ENCODE measurements around the gene TMEM132C.

TMEM132C gene

GRCh38 chr12:128729628-128730121, 462.7 kb downstream of the TMEM132C start:
- no peak for DNase-seq

GRCh38 chr12:128734371-128734770, 467.4 kb downstream of the TMEM132C start:
- DNase-seq: no peak

- DNase-seq: no peak
Observed at GRCh38 chr12:128737292-128737966, 470.5 kb downstream of the TMEM132C start.

GRCh38 chr12:128743916-128744315, 476.9 kb downstream of the TMEM132C start:
- no peak for DNase-seq

GRCh38 chr12:128745772-128746689, 479.1 kb downstream of the TMEM132C start:
- DNase-seq: no peak

GRCh38 chr12:128747441-128747840, 480.5 kb downstream of the TMEM132C start:
- no peak for DNase-seq

GRCh38 chr12:128752386-128752785, 485.4 kb downstream of the TMEM132C start:
- no peak for DNase-seq

GRCh38 chr12:128753438-128753837, 486.5 kb downstream of the TMEM132C start:
- DNase-seq: no peak

GRCh38 chr12:128754275-128754674, 487.3 kb downstream of the TMEM132C start:
- DNase-seq: no peak

- DNase-seq: no peak
Observed at GRCh38 chr12:128755566-128755965, 488.6 kb downstream of the TMEM132C start.
